AG04449 (cell line): ENCODE results near the gene MOG.

Experiments used
- CTCF ChIA-PET: fragments of 350-600 bp; formaldehyde crosslinking; extraction: SDS; loops from one replicate; lab custom pipeline; 2021; ENCODE audit warnings: antibody characterized with exemption; lab: Yijun Ruan, JAX
- POLR2A ChIA-PET: fragments of 400-600, 350-600 bp; formaldehyde crosslinking; extraction: SDS; loops from one replicate; lab custom pipeline; 2020; ENCODE audit warnings: antibody characterized with exemption, inconsistent platforms; lab: Yijun Ruan, JAX
- DNase-seq: peaks from one replicate; pipeline ENCODE4 v3.0.0-alpha.2; 2010; ENCODE audit warnings: low read depth, low spot score
- H3K4me3 ChIP-seq: 2 replicates; pipeline ENCODE4 v1.5.1; 2011; ENCODE audit warnings: low read depth, mild to moderate bottlenecking, control low read depth, low read length
- TF ChIP-seq, protein P1 (sequence below): IDR thresholded peaks from one replicate; pipeline ENCODE4 v1.5.1; 2011; ENCODE audit warnings: mild to moderate bottlenecking, moderate library complexity, low read length, control low read depth, inconsistent platforms; ENCODE audit not compliant: insufficient read depth; ENCODE audit errors: missing control alignments

Gene MOG

DNA sequence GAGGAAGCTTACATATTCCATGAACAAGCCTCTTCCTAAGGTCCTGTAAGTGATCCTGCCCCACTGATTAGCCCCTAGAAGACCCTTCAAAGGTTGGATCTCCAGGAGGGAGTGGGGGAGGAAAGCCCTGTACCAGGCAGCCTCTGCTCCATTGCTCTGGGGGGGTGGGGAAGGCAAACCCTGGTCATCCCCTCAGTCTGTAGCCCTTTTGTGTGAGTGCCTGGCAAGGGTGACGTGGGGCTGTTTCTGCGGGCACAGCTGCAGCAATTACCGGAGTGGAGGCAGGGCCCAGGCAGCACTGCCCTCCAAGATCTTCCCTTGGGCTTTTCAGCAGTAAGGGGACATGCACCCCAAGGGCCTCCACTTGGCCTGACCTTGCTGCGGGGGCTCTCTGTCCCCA, at the start of gene MOG:
TSS of gene MOG (plus strand) at position 295 of the 400 bp plus-strand sequence. CDS start 118 bp downstream, outside the sequence.
- POLR2A ChIA-PET: no interaction called here

DNA sequence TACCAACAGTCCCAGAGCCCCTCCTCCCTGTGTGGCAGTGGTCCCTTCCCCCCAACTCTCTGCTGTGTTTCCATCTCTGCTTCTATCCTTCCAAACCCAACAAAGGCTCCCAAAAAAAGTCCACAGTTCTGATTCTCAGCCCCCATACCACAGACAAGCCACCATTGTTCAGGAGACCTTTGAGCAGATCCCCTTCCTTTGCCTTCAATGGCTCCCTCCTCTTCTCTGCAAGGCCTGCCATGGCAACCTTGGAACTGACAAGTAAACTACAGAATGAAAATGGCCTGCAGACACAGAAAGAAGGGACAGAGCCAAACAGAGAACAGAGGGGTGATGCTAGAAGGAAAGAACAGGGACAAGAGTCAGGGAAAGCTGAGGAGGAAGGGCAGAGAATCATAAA, 48.8 kb upstream of the MOG start:
- ChIA-PET CTCF (interaction anchor here (1.0 to 1.2 kb wide), 2 partner anchors 12 to 19 kb away, joined by 3 to 5 read pairs; no protein-coding TSS in a partner anchor), POLR2A (no interaction called here)
- DNase-seq: no peak
- TF ChIP-seq, protein P1, sequence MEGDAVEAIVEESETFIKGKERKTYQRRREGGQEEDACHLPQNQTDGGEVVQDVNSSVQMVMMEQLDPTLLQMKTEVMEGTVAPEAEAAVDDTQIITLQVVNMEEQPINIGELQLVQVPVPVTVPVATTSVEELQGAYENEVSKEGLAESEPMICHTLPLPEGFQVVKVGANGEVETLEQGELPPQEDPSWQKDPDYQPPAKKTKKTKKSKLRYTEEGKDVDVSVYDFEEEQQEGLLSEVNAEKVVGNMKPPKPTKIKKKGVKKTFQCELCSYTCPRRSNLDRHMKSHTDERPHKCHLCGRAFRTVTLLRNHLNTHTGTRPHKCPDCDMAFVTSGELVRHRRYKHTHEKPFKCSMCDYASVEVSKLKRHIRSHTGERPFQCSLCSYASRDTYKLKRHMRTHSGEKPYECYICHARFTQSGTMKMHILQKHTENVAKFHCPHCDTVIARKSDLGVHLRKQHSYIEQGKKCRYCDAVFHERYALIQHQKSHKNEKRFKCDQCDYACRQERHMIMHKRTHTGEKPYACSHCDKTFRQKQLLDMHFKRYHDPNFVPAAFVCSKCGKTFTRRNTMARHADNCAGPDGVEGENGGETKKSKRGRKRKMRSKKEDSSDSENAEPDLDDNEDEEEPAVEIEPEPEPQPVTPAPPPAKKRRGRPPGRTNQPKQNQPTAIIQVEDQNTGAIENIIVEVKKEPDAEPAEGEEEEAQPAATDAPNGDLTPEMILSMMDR: no peak
- no peak overlapping the region for H3K4me3 ChIP-seq

More for the DNA sequence above, at the start of gene MOG:
- TF ChIP-seq, protein P1: no peak
- CTCF ChIA-PET: interaction anchor here (1.1 to 23.3 kb wide), 2 partner anchors 10 to 18 kb away, joined by 3 to 692 read pairs; partner anchors contain the start of gene GABBR1
- no peak for DNase-seq
- H3K4me3 ChIP-seq: no peak within 1 kb of the TSS

DNA sequence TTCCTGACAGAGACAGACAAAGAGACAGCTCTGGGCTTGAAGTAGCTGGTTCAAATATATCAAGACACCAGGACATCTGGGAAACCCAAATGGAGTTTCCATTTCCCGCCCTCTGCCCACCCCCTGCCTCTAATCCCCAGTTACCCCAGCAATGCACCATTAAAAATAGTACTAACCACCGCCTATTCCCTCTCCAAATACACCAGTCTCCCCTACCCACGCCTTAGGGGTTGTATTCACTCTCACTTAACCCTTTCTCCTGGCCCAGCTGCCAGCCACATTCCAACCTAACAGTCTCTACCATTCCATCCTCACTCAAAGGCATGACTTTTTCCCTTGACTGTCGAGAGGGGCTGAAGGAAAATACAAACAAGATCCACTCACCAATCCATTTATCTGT, 46.4 kb upstream of the MOG start:
- ChIA-PET CTCF (interaction anchor here (2.1 kb wide), 1 partner anchor 22 kb away, joined by 7 read pairs; no protein-coding TSS in a partner anchor), POLR2A (no interaction called here)
- no peak for DNase-seq
- TF ChIP-seq, protein P1: no peak
- H3K4me3 ChIP-seq: no peak overlapping the region

DNA sequence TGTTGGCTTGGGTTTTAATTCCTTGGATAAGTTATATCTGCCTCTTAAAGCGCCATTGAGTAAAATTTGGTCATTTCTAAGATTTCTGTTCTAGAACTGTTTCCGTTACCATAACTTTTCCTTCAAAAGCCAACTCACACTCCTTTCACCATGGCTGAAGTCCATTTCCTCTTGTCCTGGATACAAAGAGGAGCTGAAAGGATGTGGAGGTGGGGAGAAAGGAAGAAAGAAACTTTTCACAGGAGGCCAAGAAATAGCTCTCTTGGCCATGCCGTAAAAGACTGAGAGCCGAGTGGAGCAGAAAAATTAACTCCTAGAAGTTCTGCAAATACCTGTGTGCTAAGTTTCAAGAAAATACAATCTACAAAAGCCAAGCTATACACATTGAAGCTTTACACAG, 45.5 kb upstream of the MOG start:
- CTCF ChIA-PET: interaction anchor here (0.9 to 2.1 kb wide), 4 partner anchors 8 to 42 kb away, joined by 4 to 7 read pairs (median 4); no protein-coding TSS in a partner anchor
- DNase-seq: no peak
- POLR2A ChIA-PET: no interaction called here
- TF ChIP-seq, protein P1: no peak
- no peak overlapping the region for H3K4me3 ChIP-seq

DNA sequence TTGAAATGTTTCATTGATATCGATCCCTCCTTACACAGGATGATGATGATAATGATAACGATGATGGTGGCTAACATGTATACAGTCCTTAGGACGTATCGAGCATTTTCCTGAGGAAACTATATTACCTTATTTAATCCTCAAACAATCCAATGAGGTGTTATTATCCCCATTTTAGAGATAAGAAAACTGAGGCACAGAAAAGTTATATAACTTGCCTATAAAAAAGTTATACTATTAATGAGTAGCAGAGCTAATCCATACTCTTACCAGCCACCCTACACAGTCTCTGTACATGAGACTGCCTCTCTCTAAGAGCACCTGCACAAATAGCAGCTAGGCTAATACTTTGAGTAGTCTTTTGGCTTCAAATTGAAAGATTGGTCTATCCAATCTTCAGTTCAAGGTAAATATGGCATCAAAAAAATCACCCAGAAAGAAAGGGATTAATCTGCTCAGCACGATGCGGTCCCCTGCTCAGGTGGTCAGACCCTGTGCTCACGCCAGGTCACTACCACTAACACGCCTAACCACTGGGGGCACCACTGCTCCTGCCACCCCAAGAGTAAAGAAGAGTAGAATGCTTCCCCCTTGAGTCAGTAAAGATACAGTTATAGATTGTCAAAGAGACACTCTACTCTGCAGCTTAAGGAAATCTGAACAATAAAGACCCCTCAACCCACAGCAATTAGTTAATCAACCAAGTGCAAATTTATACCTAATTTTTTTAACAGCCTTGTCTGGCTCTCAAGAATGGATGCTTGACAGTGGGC, 38.9 kb upstream of the MOG start:
- H3K4me3 ChIP-seq: no peak overlapping the region
- ChIA-PET CTCF (interaction anchor here (0.6 to 0.9 kb wide), 2 partner anchors 12 to 29 kb away, joined by 3 read pairs; no protein-coding TSS in a partner anchor), POLR2A (no interaction called here)
- TF ChIP-seq, protein P1: peak; percentile 7
- no peak for DNase-seq

DNA sequence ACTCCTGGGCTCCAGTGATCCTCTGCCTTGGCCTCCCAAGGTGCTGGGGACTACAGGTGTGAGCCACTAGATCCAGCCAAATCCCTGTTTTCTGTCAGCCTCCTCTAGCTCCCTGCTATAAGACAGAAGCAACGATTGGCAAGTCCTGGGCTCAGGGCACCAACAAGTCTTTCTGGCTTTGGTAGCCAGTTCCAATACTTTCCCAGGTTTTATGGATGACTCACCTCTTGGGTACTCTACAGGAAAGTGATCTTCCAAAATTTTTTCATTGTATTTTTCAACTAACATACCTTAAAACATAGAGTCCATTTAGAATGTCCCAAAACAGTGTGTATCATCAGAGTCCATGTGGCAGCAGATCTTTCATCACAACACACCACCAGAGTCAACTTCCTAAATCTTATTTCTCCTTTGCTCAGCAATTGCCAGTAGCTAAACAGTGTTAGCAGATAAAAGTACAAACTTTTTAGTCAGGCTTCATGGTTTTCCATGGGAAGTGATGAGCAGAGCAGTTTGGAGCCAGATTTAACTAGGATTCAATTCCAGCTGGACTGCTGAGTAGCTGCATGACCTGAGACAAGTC, 37.2 kb upstream of the MOG start:
- ChIA-PET POLR2A (no interaction called here), CTCF (interaction anchor here (1.0 to 1.6 kb wide), 3 partner anchors 11 to 34 kb away, joined by 3 to 5 read pairs (median 4); no protein-coding TSS in a partner anchor)
- TF ChIP-seq, protein P1: no peak
- H3K4me3 ChIP-seq: no peak overlapping the region
- no peak for DNase-seq
